T47D (cell line): Measurements from ENCODE around the gene PROB1.
"Not testable (repeated sequence)": the region's sequence is repeated elsewhere in the genome, so short reads cannot be mapped to it uniquely, and the experiment has no call there.

Experiments used
- DNase-seq, 2 experiments: peaks; one replicate each; pipeline versions ENCODE4 v3.0.0 to v3.0.0-alpha.2; 2011 to 2012; ENCODE audit warnings: low read depth in 1 of 2, low spot score in 1 of 2
- JUND ChIP-seq: IDR thresholded peaks from 2 replicates; pipeline ENCODE4 v1.6.1; 2012; ENCODE audit warnings: low read depth
- in situ Hi-C: cut with HindIII; loops from 2 replicates; pipeline ENCODE4 v1.10.0; 2016; ENCODE audit warnings: low sequenced_read_pairs, low pct_unique_long_range_greater_than_20kb

Gene PROB1

DNA sequence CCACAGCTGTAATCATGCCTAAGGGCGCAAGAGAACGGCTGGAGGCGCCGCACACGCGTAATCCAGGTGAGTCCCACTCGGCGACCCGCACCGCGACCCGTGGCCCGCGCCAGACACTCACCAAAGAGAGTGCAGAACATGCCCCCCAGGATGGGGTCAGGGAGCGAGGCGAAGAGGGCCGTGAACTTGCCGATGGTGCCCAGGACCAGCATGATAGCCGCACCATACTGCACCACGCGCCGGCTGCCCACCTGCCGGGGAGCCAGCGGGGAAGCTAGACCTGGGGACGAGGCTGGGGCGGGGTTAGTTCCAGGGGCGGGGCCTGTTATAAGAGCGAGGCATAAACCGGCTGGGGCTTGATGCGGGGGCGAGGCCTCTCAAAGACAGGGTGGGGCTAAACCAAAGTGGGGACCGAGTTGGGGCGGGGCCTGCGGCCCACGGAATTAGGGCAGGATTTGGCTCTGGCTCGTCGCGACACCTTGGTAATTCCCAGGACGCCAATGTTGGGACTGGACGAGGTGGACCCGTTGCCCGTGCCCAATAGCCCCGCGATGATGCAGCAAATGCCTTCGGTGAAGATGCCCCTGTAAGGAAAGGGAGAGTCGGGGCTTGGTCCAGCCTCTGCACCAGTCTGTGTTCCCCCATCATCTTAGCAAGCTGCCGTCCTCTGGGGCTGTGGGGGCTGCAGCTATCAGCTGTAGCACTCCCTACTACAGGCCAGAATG is 16.6 kb downstream of the PROB1 start:
- in situ Hi-C loops = no loop called here
- no peak for TF ChIP-seq JUND

DNA sequence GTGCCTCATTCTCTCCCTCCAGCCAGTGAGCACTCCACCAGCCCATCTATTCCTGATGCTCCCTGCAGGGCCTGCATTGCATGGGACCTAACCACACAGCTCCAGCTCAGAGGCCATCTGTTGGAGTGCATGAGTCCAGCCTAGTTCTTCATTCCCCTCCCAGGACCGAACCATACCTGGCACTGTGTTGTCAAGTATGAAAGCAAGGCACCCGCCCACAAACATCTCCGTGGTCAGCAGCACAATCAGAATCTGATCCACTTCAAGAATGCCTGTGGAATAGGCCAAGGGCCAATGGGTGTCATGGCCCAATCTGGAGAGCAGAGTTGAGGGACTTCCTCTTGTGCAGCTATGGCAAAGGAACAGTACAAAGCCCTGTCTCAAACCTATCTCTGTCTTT is 17.7 kb downstream of the PROB1 start:
- TF ChIP-seq JUND = no peak
- no peak for DNase-seq
- in situ Hi-C loops = no loop called here

More for the DNA sequence above, 16.6 kb downstream of the PROB1 start:
- DNase-seq = no peak

DNA sequence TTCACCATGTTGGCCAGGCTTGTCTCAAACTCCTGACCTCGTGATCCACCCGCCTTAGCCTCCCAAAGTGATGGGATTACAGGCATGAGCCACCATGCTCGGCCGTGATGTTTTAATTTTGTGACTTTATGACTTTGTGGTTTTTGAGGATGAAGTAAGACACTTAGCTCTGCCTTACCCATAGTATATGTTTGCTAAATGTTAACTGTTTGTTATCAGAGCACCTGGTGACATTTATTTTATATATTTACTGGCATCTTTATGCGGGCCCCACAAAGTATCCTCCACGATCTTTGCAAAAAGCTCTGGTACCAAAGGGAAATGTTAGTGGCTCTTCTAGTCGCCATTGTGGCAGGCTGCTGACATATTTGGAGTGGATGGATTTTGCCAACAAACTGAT is 18.5 kb downstream of the PROB1 start:
- in situ Hi-C loops = no loop called here
- no peak for DNase-seq
- no peak for TF ChIP-seq JUND

DNA sequence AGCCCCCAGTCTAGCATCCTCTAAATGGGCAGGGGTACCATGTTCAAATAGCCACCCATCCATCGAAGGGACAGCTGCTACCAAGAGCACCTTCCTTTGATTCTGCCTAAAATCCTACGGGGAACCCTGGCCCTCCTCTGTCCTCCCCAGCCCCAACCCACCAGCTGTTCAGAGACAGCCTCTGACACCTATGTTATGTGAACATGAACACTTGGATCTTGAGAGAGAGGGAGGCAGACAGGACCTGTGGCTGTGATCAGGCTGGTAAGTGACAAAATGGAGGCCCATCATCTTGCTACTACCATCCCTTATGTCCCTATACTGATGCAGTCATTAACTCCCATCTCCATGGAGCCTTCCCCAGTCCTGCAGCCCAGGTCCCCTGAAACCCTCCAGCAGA is 20.0 kb downstream of the PROB1 start:
- TF ChIP-seq JUND = no peak
- no peak for DNase-seq
- in situ Hi-C loops = no loop called here

DNA sequence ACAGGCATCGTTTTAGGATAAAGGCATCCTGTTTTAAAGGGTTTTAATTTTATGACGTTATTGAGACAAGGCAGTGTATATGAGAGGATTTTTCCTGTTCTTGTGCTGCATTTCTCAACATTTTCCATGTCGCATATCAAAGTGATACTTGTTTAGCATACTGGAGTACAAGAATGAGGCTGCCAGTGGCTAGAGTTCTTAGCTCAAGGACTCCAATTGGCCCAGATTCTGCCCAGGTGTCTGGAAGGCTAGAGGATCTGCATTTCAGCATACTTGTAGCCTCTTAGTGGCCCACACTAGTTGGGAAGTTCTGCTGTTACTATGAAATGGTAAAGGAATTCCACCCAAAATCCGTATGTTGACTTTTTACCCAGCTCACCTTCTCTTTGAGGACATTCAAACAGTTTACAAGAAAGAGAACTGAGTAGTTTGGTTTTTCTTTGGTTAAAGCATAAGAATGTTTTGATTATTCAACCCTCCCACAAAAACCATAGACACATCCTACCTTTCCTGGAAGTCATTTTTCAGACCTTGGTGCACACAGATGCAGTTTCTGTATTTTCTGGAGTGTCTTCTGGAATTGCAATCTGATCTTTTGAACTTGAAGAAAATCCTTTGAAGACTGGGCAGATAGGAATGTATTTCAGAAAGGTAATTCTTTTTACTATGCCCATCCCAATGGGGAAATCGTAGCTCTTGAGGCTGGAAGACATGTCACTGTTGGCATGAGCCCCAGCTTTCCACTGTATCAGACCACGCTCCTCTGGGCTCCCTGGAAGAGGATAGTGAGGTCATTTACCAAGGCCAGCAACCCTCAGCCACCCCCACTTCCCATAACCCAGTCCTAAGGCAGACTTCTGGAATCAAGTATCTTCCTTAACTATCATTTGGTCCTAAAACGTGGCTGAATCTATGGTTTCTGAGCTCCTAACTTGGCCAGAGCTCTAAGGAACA is 23.1 kb downstream of the PROB1 start:
- in situ Hi-C loops = no loop called here
- no peak for DNase-seq
- TF ChIP-seq JUND = no peak

DNA sequence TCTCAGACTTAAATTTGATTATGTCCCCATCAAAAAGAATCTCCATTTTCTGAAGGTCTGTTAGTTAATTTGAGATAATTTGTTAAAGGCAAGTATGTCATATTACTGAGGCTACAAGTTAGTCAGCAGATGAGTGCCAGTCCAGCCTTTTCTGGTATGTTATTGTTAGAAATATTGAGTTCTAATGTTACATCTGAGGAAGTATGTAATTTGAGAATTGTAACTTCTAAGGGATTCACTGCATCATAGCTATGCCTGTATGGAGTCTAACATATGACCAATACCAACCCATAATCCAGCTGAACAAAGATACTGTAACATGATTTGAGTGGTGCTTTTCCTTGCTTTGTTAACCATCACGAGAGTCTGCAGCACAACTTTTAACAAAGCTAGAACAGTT is 25.7 kb downstream of the PROB1 start:
- no peak for DNase-seq
- TF ChIP-seq JUND = no peak
- in situ Hi-C loops = no loop called here

DNA sequence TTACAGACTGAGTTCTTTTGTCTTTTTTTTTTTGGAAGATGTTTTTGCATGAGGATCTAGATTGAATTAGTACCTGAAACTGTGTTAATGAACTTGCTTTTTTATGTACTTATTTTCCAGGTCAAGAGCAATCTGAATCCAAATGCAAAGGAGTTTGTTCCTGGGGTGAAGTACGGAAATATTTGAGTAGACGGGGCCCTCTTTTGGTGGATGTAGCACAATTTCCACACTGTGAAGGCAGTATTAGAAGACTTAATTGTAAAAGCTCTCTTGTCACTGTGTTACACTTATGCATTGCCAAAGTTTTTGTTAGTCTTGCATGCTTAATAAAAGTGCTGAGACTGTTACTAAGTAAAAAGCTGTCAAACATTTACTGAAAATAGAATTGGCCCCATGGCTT is 26.3 kb downstream of the PROB1 start:
- in situ Hi-C loops = no loop called here
- DNase-seq = no peak
- no peak for TF ChIP-seq JUND

DNA sequence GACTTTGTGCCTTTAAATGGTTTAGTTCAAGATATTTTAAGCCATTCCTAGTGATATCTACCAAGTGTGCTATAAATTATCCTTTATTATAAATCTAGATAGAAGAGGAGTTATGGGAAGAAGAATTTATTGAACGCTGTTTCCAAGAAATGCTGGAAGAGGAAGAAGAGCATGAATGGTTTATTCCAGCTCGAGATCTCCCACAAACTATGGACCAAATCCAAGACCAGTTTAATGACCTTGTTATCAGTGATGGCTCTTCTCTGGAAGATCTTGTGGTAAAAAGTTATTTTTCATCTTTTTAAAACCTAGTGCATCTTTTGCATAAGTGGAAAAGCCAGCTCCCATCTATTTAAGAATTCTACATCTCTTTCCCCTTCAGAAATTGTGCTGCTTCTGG is 30.4 kb downstream of the PROB1 start:
- no peak for DNase-seq
- in situ Hi-C loops = no loop called here
- no peak for TF ChIP-seq JUND

DNA sequence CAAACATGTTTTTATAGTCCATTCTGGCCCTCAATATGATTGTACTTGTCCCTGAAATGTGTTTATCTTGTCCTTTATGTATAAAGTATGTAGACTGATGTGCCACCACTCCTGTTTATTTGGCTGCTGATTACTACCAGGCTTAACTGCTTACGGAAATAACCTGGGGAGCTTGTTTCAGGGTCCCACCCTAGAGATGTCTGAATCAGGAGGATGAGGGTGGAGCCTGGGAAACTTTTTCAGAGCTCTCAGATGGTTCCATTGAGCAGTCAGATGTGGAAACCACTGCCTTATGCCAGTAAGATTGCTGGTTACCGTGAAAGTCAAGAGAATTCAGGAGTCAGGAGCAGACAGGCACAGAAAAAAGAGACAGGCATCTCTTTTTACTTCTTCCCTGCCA is 31.0 kb downstream of the PROB1 start:
- TF ChIP-seq JUND = no peak

DNA sequence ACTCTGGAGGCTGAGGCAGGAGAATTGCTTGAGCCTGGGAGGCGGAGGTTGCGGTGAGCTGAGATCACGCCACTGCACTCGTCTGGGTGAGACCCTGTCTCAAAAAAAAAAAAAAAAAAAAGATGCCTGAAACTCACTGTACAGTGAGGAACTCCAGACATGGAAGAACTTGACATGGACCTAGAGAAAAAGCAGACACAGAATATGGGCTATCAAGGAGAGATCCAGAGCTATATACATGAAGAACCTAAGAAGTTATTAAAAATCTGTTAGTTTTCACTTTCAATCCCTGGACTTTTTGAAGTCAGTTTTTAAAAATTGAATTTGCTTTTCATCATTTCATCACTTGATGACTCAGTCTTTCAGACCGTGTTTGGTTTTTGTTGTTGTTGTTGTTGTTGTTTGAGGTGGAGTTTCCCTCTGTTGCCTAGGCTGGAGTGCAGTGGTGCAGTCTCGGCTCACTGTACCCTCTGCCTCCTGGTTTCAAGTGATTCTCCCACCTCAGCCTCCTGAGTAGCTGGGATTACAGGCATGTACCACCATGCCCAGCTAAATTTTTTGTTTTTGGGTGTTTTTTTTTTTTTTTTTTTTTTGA is 33.0 kb downstream of the PROB1 start:
- no peak for DNase-seq
- no peak for TF ChIP-seq JUND
- in situ Hi-C loops = no loop called here

More for the DNA sequence above, 31.0 kb downstream of the PROB1 start:
- in situ Hi-C loops = no loop called here
- DNase-seq = no peak

DNA sequence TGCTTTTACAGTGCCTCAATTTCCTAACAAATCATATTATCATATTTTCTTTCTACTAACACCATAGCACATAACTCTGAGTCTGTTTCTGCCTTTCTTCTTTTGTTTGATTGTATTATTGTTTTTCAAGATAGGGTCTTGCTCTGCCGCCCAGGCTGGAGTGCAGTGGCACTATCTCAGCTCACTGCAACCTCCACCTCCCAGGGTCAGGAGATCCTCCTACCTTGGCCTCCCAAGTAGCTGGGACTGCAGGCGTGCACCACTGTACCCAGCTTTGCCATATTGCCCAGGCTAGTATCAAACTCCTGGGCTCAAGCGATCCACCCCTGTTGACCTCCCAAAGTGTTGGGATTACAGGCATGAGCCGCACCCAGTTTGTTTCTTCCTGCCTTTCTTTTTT is 34.5 kb downstream of the PROB1 start:
- in situ Hi-C loops = no loop called here
- TF ChIP-seq JUND = no peak
- DNase-seq = no peak

DNA sequence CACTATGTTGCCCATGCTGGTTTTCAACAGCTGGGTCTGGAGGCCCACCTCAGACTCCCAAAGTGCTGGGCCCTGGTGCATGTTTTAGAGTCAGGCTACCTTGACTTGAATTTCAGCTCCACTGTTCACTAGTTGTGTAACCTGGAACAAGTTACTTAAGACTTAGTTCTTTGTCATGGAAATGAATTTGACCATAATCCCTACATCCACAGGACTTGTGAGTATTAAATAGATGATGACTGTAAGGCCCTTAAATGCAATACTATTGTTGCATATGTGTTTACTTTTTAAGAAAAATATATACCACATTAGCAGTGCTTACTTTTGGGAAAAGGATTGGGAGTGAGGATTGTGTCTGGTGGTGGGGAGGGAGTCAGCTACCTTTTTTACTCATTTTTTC is 36.8 kb downstream of the PROB1 start:
- in situ Hi-C loops = no loop called here
- no peak for DNase-seq
- no peak for TF ChIP-seq JUND

DNA sequence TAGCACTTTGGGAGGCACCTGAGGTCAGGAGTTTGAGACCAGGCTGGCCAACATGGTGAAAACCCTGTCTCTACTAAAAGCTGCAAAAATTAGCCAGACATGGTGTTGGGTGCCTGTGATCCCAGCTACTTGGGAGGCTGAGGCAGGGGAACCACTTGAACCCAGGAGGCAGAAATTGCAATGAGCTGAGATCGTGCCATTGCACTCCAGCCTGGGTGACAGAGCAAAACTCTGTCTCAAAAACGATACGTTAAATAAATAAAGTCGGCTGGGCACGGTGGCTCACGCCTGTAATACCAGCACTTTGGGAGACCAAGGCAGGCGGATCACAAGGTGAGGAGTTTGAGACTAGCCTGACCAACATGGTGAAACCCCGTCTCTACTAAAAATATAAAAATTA is 39.0 kb downstream of the PROB1 start:
- in situ Hi-C loops, DNase-seq: not testable (repeated sequence)
